Esophagus muscularis mucosa (tissue), 4 donors: ENCODE data around the gene AUTS2. TPM values are rescaled to one million over a fixed set of nuclear protein-coding genes. Genes with fewer than 3 reads are reported as not detected.

Source experiments
- DNase-seq: peaks from one replicate; pipeline ENCODE4 v3.0.0-alpha.2; 2017; ENCODE audit errors: extremely low spot score
- H3K27ac ChIP-seq, 4 donors: fragments of 200-600 bp; sonication (generic); replicated peaks in 1 of 4; 1 replicate in 3 of 4; 2 replicates in 1 of 4; pipeline ENCODE4 v1.5.1; 2016 to 2019; ENCODE audit warnings: mild to moderate bottlenecking in 1 of 4
- H3K27me3 ChIP-seq, 4 donors: fragments of 200-600 bp; sonication (generic); one replicate each; pipeline versions ENCODE4 v1.5.1 to v1.6.0; 2016 to 2019
- H3K36me3 ChIP-seq, 4 donors: fragments of 200-600 bp; sonication (generic); one replicate each; pipeline ENCODE4 v1.5.1; 2016 to 2019
- H3K4me1 ChIP-seq, 4 donors: fragments of 200-600 bp; sonication (generic); one replicate each; pipeline ENCODE4 v1.5.1; 2016 to 2019
- H3K4me3 ChIP-seq, 4 donors: fragments of 200-600 bp; sonication (generic); 1 replicate in 2 of 4; 2 replicates in 2 of 4; pipeline ENCODE4 v1.5.1; 2016 to 2019; ENCODE audit warnings: mild to moderate bottlenecking in 4 of 4, moderate library complexity in 1 of 4
- H3K9me3 ChIP-seq, 4 donors: fragments of 200-600 bp; sonication (generic); 1 replicate in 3 of 4; 2 replicates in 1 of 4; pipeline ENCODE4 v1.5.1; 2016 to 2019
- EP300 ChIP-seq: sonication (generic); formaldehyde crosslinking; IDR thresholded peaks from one replicate; pipeline ENCODE4 v1.6.1; 2017; ENCODE audit warnings: antibody characterized with exemption
- POLR2A ChIP-seq: fragments of 450-650 bp; IDR thresholded peaks from one replicate; pipeline ENCODE4 v1.6.1; 2017; ENCODE audit warnings: antibody characterized with exemption, moderate library complexity, mild to moderate bottlenecking, low read depth
- POLR2AphosphoS5 ChIP-seq, 2 donors: sonication (generic); formaldehyde crosslinking; IDR thresholded peaks; one replicate each; pipeline ENCODE4 v1.6.1; 2017; ENCODE audit warnings: antibody characterized with exemption in 2 of 2
- WGBS: methylation state at CpG from one replicate; pipeline ENCODE4 v1.1.5; 2018; 5-methylcytosine and 5-hydroxymethylcytosine counted together
- intact Hi-C: fragments of 100-400 bp; cut with DNase I; formaldehyde crosslinking; loops from one replicate; pipeline ENCODE4 v1.15.1; 2023
- total RNA-seq, 4 donors: library from RNA; depleted of rRNA; stranded (reverse); fragments of >200 nt; gene quantifications; one replicate each; pipeline versions ENCODE4 v1.1.0 to v1.2.1, GENCODE V29; 2016
- TF ChIP-seq, protein P1 (sequence below), 3 experiments: fragments of 200-600 bp in 2 of 3; fragments of 450-650 bp in 1 of 3; sonication (generic) in 2 of 3; IDR thresholded peaks; one replicate each; pipeline ENCODE4 v1.5.1; 2017 to 2019; ENCODE audit warnings: antibody characterized with exemption in 3 of 3, mild to moderate bottlenecking in 2 of 3, moderate library complexity in 1 of 3

AUTS2 gene
- total RNA-seq, 4 donors from 2014 or later = 18.5 to 44.9 (median 34.2) TPM

DNA sequence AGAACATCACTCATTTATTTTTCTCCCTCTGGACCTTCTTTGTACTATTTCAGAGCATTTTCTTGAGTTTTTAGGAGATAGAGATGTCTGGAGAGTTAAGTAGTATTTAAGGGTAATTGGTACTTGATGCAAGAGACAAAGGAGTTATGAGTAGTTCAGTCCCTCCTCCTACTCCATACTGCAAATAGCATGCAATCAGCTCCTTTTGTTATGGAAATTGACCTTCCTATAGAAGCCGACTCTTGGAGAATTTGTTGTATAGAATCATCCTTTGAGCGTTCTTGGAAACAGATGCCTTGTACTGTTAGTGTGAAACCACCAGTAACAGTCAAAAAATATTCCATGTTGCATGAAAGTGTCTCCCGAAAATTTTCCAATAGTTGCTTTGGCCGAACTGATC is 1105.5 kb downstream of the AUTS2 start:
- no peaks in the 10 kb centered on the region for H3K27me3 ChIP-seq
- 94% methylated on average over 4 of the region's 4 CpGs for WGBS
- peaks cover 0 to 71% (median 39%) of the 10 kb centered on the region in 4 donors for H3K4me1 ChIP-seq
- TF ChIP-seq POLR2AphosphoS5 (IDR thresholded peaks at IDR 0.05) (no peak), EP300 (no peak), POLR2A (no peak)
- TF ChIP-seq, protein P1, sequence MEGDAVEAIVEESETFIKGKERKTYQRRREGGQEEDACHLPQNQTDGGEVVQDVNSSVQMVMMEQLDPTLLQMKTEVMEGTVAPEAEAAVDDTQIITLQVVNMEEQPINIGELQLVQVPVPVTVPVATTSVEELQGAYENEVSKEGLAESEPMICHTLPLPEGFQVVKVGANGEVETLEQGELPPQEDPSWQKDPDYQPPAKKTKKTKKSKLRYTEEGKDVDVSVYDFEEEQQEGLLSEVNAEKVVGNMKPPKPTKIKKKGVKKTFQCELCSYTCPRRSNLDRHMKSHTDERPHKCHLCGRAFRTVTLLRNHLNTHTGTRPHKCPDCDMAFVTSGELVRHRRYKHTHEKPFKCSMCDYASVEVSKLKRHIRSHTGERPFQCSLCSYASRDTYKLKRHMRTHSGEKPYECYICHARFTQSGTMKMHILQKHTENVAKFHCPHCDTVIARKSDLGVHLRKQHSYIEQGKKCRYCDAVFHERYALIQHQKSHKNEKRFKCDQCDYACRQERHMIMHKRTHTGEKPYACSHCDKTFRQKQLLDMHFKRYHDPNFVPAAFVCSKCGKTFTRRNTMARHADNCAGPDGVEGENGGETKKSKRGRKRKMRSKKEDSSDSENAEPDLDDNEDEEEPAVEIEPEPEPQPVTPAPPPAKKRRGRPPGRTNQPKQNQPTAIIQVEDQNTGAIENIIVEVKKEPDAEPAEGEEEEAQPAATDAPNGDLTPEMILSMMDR (IDR thresholded peaks at IDR 0.05) = no peak
- no peak overlapping the region for H3K4me3 ChIP-seq
- intact Hi-C loops = no loop called here
- no peak overlapping the region for H3K27ac ChIP-seq
- H3K36me3 ChIP-seq = no peaks in the 10 kb centered on the region
- H3K9me3 ChIP-seq = no peaks in the 10 kb centered on the region
- no peak for DNase-seq

DNA sequence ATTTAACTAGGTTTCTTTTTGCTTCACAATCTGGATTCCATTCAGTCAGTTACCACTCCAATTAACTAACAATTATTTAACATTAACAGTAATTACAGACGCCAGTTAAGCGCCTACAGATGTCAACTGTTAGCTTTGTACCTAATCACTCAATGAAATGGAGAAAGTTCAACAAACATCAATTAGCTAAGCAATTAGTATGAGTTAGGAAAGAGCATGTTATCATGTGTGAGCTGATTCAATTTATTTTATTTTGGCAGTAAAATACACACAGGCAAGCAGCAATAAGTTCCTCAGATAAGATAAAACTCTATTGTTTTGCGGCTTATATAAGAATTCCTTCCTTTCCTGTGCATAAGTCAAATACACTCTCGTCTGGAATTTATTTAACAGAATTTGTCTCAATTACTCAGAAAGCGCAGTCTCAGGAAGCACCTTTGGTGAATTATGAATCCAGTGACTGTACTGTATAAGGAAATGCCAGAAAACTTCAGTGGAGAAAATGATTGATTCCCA is 1106.6 kb downstream of the AUTS2 start:
- Histone ChIP-seq H3K27me3 (no peaks in the 10 kb centered on the region), H3K36me3 (no peaks in the 10 kb centered on the region), H3K4me3 (no peak overlapping the region), H3K4me1 (peaks cover 5 to 82% (median 49%) of the 10 kb centered on the region in 4 donors), H3K27ac (no peak overlapping the region), H3K9me3 (no peaks in the 10 kb centered on the region)
- TF ChIP-seq POLR2A (no peak), POLR2AphosphoS5 (IDR thresholded peaks at IDR 0.05) (no peak), EP300 (no peak)
- TF ChIP-seq, protein P1 (IDR thresholded peaks at IDR 0.05) = no peak
- intact Hi-C loops = no loop called here
- 44% methylated on average over 5 of the region's 5 CpGs for WGBS
- no peak for DNase-seq

DNA sequence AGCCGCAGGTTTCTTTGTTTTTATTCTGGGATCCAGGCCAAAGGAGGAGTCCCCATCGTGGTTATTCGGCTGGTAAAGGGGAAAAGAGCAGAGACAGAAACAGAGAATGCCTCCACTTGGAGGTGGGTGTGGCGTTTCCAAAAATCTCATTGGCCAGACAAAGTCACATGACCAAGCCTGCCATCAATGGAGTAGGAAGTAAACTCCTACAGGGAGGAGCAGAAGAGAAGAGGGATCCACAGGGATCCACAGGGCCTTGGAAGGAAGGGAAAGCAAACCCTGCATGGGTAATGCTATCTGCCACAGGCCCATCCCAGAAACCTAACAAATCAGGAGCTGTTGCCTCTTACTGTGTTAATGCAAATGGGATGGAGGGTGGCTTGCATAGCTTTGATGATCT is 1107.9 kb downstream of the AUTS2 start:
- no peak overlapping the region for H3K4me3 ChIP-seq
- H3K27ac ChIP-seq = no peak overlapping the region
- no peak for DNase-seq
- no peaks in the 10 kb centered on the region for H3K27me3 ChIP-seq
- H3K4me1 ChIP-seq = peaks cover 10 to 82% (median 59%) of the 10 kb centered on the region in 4 donors
- TF ChIP-seq POLR2AphosphoS5 (IDR thresholded peaks at IDR 0.05) (no peak), EP300 (no peak), POLR2A (no peak)
- TF ChIP-seq, protein P1 (IDR thresholded peaks at IDR 0.05) = no peak
- intact Hi-C loops = no loop called here
- H3K36me3 ChIP-seq = no peaks in the 10 kb centered on the region
- WGBS = 96% methylated on average over 4 of the region's 4 CpGs
- H3K9me3 ChIP-seq = no peaks in the 10 kb centered on the region

DNA sequence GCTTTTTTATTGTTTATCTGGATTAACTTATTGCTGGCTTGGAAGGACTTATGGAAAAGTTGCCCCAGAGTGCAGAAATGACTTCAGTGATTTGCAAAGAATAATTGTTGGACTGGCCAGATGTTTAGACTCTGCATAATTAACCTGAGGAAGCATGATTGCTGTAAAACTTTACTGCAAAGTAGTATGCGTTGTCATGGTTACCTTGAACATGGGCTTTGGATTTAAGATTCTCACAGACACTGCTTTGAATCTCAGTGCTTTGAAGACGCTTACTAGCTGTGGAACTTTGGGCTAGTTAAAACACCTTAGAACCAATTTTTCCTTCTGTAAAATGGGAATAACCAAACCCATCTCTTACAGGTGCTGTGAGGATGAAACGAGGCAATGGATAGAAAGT is 1108.4 kb downstream of the AUTS2 start:
- TF ChIP-seq EP300 (no peak), POLR2A (no peak), POLR2AphosphoS5 (IDR thresholded peaks at IDR 0.05) (no peak)
- TF ChIP-seq, protein P1 (IDR thresholded peaks at IDR 0.05) = no peak
- Histone ChIP-seq H3K27ac (no peak overlapping the region), H3K4me3 (no peak overlapping the region), H3K4me1 (peaks cover 10 to 79% (median 58%) of the 10 kb centered on the region in 4 donors), H3K36me3 (no peaks in the 10 kb centered on the region), H3K27me3 (no peaks in the 10 kb centered on the region), H3K9me3 (no peaks in the 10 kb centered on the region)
- no peak for DNase-seq
- intact Hi-C loops = no loop called here
- WGBS = 92% methylated on average over 3 of the region's 3 CpGs

DNA sequence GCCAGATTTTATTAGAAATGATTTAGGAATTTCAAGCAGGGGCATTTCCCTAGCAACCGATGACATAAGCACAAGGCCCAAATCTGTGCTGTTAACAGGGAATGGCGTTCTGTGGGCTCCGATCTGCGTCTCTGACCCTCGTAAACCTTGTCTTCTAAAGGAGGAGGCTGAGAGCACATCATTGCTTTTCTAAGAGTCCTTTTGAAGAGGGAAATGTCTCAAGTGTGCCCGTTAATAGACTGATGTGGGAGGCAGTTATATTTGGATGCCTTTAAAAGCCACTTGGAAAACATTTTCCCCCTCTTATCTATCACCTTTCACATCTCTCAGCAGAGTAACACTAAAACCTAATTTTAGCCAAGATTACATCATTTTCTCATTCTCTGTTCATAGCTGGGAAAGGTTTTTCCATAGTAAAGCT is 1109.6 kb downstream of the AUTS2 start:
- no peaks in the 10 kb centered on the region for H3K9me3 ChIP-seq
- H3K4me3 ChIP-seq = no peak overlapping the region
- 83% methylated on average over 6 of the region's 6 CpGs for WGBS
- H3K36me3 ChIP-seq = no peaks in the 10 kb centered on the region
- H3K27me3 ChIP-seq = no peaks in the 10 kb centered on the region
- no peak for DNase-seq
- H3K27ac ChIP-seq = no peak overlapping the region
- TF ChIP-seq, protein P1 (IDR thresholded peaks at IDR 0.05) = no peak
- TF ChIP-seq POLR2AphosphoS5 (IDR thresholded peaks at IDR 0.05) (no peak), EP300 (no peak), POLR2A (no peak)
- intact Hi-C loops = no loop called here
- peaks cover 10 to 68% (median 50%) of the 10 kb centered on the region in 4 donors for H3K4me1 ChIP-seq
